NCI-H146 (cell line): Measurements from ENCODE around the gene EPS15.

Experiments used
- DNase-seq: peaks from one replicate; lab custom pipeline; 2025; lab: John Stamatoyannopoulos, UW

Gene EPS15

GRCh38 chr1:51314974-51315373 is 204.1 kb downstream of the EPS15 start:
- DNase-seq, result no peak

GRCh38 chr1:51313961-51314777 is 204.9 kb downstream of the EPS15 start:
- no peak for DNase-seq

- DNase-seq, result no peak
Measured at GRCh38 chr1:51313268-51313852, 205.7 kb downstream of the EPS15 start.

GRCh38 chr1:51312718-51313117 is 206.3 kb downstream of the EPS15 start:
- DNase-seq, result no peak

GRCh38 chr1:51311826-51312225 is 207.2 kb downstream of the EPS15 start:
- DNase-seq, result no peak

- no peak for DNase-seq
Measured at GRCh38 chr1:51310871-51311613, 208.0 kb downstream of the EPS15 start.

- no peak for DNase-seq
Measured at GRCh38 chr1:51309291-51309690, 209.8 kb downstream of the EPS15 start.

GRCh38 chr1:51308636-51309035 is 210.4 kb downstream of the EPS15 start:
- DNase-seq, result no peak

- no peak for DNase-seq
Measured at GRCh38 chr1:51306950-51307349, 212.1 kb downstream of the EPS15 start.

GRCh38 chr1:51305371-51305823 is 213.7 kb downstream of the EPS15 start:
- no peak for DNase-seq

GRCh38 chr1:51304360-51304759 is 214.7 kb downstream of the EPS15 start:
- DNase-seq, result no peak
